Measurements from ENCODE around the gene TNFRSF14.

- TF ChIP-seq EZH2 (IDR thresholded peaks at IDR 0.05; ENCODE audit: insufficient read depth, poor library complexity, severe bottlenecking) (no peak), EZH2phosphoT487 (IDR thresholded peaks at IDR 0.05; ENCODE audit: insufficient read depth, low read depth) (no peak)
Observed at GRCh38 chr1:2514863-2515762, 41.1 kb upstream of the TNFRSF14 start.
